GM19193 (cell line): ENCODE results near the gene SPACA4.

ENCODE experiments used
- POLR2A ChIP-seq: IDR thresholded peaks from 4 replicates; pipeline ENCODE4 v1.6.1; 2011; ENCODE audit not compliant: insufficient read depth, insufficient read length; ENCODE audit errors: extremely low read depth

The SPACA4 gene

GRCh38 chr19:48611872-48612271 lies 5.3 kb downstream of the SPACA4 start:
- TF ChIP-seq POLR2A = no peak

GRCh38 chr19:48613024-48613851 lies 6.7 kb downstream of the SPACA4 start:
- TF ChIP-seq POLR2A = peak; percentile 3

- peak; percentile 50 for TF ChIP-seq POLR2A
Observed at GRCh38 chr19:48613852-48614435, 7.4 kb downstream of the SPACA4 start.

GRCh38 chr19:48614436-48615230 lies 8.1 kb downstream of the SPACA4 start, which contains the start of gene FAM83E:
Gene FAM83E, minus strand, starts transcription at chr19:48615076. Its CDS starts 1,704 bp downstream, at chr19:48613372.
- TF ChIP-seq POLR2A = peak; percentile 38

GRCh38 chr19:48615231-48616040 lies 8.9 kb downstream of the SPACA4 start:
- TF ChIP-seq POLR2A = no peak

- no peak for TF ChIP-seq POLR2A
Observed at GRCh38 chr19:48616041-48616436, 9.5 kb downstream of the SPACA4 start.

- no peak for TF ChIP-seq POLR2A
Observed at GRCh38 chr19:48616491-48617056, 10.0 kb downstream of the SPACA4 start.

GRCh38 chr19:48617146-48617937 lies 10.8 kb downstream of the SPACA4 start:
- peak; percentile 27 for TF ChIP-seq POLR2A

GRCh38 chr19:48618278-48618915 lies 11.9 kb downstream of the SPACA4 start:
- no peak for TF ChIP-seq POLR2A

GRCh38 chr19:48618916-48619691 lies 12.6 kb downstream of the SPACA4 start, which contains the start of the genes RPL18 and SPHK2:
Gene RPL18, minus strand, starts transcription at chr19:48619178. Its CDS starts 35 bp downstream, at chr19:48619143.
Gene SPHK2, plus strand, starts transcription at chr19:48619506. Its CDS starts 1,009 bp downstream, at chr19:48620515.
- peak; percentile 98 for TF ChIP-seq POLR2A

GRCh38 chr19:48619692-48620585 lies 13.4 kb downstream of the SPACA4 start:
- TF ChIP-seq POLR2A = no peak
